ENCODE data around the gene AOPEP.

The AOPEP gene

GRCh38 chr9:94760660-94761059 lies 34.2 kb downstream of the AOPEP start:
- DNase-seq (ENCODE audit: low read depth in 2 of 2, low spot score in 1 of 2) = no peak

GRCh38 chr9:94761481-94761880 lies 35.0 kb downstream of the AOPEP start:
- DNase-seq (ENCODE audit: low read depth in 2 of 2, low spot score in 1 of 2) = no peak

- DNase-seq (ENCODE audit: low read depth in 2 of 2, low spot score in 1 of 2) = no peak
These were observed 41.0 kb downstream of the AOPEP start for GRCh38 chr9:94767331-94768072.

GRCh38 chr9:94768766-94769165 lies 42.3 kb downstream of the AOPEP start:
- no peak for DNase-seq (ENCODE audit: low read depth in 2 of 2, low spot score in 1 of 2)

GRCh38 chr9:94770334-94770733 lies 43.8 kb downstream of the AOPEP start:
- no peak for DNase-seq (ENCODE audit: low read depth in 2 of 2, low spot score in 1 of 2)

- no peak for DNase-seq (ENCODE audit: low read depth in 2 of 2, low spot score in 1 of 2)
These were observed 44.6 kb downstream of the AOPEP start for GRCh38 chr9:94771096-94771495.

- no peak for DNase-seq (ENCODE audit: low read depth in 2 of 2, low spot score in 1 of 2)
These were observed 45.6 kb downstream of the AOPEP start for GRCh38 chr9:94772144-94772543.

- DNase-seq (ENCODE audit: low read depth in 2 of 2, low spot score in 1 of 2) = no peak
These were observed 46.3 kb downstream of the AOPEP start for GRCh38 chr9:94772639-94773303.

GRCh38 chr9:94773655-94774054 lies 47.2 kb downstream of the AOPEP start:
- no peak for DNase-seq (ENCODE audit: low read depth in 2 of 2, low spot score in 1 of 2)

GRCh38 chr9:94778013-94778412 lies 51.5 kb downstream of the AOPEP start:
- no peak for DNase-seq (ENCODE audit: low read depth in 2 of 2, low spot score in 1 of 2)

GRCh38 chr9:94779031-94779430 lies 52.5 kb downstream of the AOPEP start:
- no peak for DNase-seq (ENCODE audit: low read depth in 2 of 2, low spot score in 1 of 2)

- no peak for DNase-seq (ENCODE audit: low read depth in 2 of 2, low spot score in 1 of 2)
These were observed 53.3 kb downstream of the AOPEP start for GRCh38 chr9:94779693-94780290.

GRCh38 chr9:94780516-94780950 lies 54.0 kb downstream of the AOPEP start:
- DNase-seq (ENCODE audit: low read depth in 2 of 2, low spot score in 1 of 2) = no peak

- no peak for DNase-seq (ENCODE audit: low read depth in 2 of 2, low spot score in 1 of 2)
These were observed 56.0 kb downstream of the AOPEP start for GRCh38 chr9:94782355-94783101.

GRCh38 chr9:94783102-94783682 lies 56.7 kb downstream of the AOPEP start:
- peak in 1 of 2 donors; percentile 12 for DNase-seq (ENCODE audit: low read depth in 2 of 2, low spot score in 1 of 2)

GRCh38 chr9:94783928-94784327 lies 57.4 kb downstream of the AOPEP start:
- DNase-seq (ENCODE audit: low read depth in 2 of 2, low spot score in 1 of 2) = no peak

- DNase-seq (ENCODE audit: low read depth in 2 of 2, low spot score in 1 of 2) = no peak
These were observed 59.0 kb downstream of the AOPEP start for GRCh38 chr9:94785215-94786169.

- no peak for DNase-seq (ENCODE audit: low read depth in 2 of 2, low spot score in 1 of 2)
These were observed 60.1 kb downstream of the AOPEP start for GRCh38 chr9:94786586-94786985.

GRCh38 chr9:94787266-94787665 lies 60.8 kb downstream of the AOPEP start:
- no peak for DNase-seq (ENCODE audit: low read depth in 2 of 2, low spot score in 1 of 2)

GRCh38 chr9:94788570-94789105 lies 62.1 kb downstream of the AOPEP start:
- DNase-seq (ENCODE audit: low read depth in 2 of 2, low spot score in 1 of 2) = no peak
